Hindlimb muscle (tissue), 1 donor: ENCODE results near the gene BCL7A. TPM values are rescaled to one million over a fixed set of nuclear protein-coding genes. Genes with fewer than 3 reads are reported as not detected.
"Not testable (repeated sequence)": the region's sequence is repeated elsewhere in the genome, so short reads cannot be mapped to it uniquely, and the experiment has no call there.

Source experiments
- DNase-seq: peaks from one replicate; pipeline ENCODE4 v3.0.0-alpha.2; 2013
- polyA plus RNA-seq: library from polyadenylated mRNA; unstranded; fragments of 120-200 nt; gene quantifications from one replicate; pipeline ENCODE4 v1.2.1, GENCODE V29; 2013; ENCODE audit not compliant: insufficient read length

BCL7A gene
- polyA plus RNA-seq, 1 donor = 21.2 TPM

GRCh38 chr12:122056406-122056805 lies 34.7 kb downstream of the BCL7A start:
- DNase-seq = not testable (repeated sequence)

DNA sequence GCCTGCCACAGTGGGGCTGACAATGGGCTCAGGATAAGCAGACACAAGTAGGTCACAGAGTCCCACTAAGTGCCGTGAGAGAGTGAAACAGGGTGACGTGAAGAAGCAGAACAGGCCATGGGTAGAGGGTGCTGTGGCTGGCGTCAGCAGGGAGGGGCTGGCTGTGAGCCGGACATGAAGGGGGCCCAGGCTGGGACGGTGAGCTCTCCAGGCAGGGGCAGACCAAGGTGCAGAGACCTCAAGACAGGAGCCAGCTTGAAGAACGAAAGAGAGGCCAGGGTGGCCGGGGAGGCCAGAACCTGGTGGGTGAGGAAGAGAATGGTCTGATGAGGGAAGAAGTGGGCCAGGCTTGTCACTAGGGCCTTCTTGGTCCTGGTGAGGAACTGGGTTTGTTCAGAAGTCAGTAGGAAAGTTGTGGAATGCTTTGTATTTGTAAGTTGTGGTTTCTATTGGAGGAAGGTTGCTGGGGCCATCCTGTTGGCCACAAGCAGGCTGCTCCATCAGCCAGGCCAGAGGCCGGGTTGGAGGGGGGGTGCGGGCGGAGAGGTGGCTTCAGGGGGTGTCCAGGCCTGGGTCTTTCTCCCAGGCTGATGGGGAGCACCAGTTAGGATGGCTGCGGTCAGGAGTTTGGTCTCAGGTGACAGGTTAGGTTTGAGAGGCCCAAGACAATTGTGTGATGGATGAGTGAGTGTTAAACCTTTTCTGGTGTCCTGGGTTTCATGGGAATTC lies 35.5 kb downstream of the BCL7A start:
- DNase-seq = no peak

DNA sequence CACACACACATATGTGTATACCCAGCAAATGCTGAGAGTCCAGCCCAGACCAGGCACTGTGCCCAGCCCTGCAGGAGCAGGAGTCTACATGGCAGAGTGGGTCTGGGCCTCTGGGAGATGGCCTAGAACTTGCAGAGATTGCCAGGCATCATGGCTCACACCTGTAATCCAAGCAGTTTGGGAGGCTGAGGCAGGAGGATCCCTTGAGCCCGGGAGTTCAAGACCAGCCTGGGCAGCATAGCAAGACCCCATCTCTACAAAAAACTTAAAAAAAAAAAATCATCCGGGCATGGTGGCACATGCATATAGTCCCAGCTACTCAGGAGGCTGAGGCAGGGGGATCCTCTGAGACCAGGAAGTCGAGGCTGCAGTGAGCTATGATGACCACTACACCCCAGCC lies 36.1 kb downstream of the BCL7A start:
- DNase-seq = no peak

- DNase-seq = no peak
Observed at GRCh38 chr12:122058549-122059149, 37.0 kb downstream of the BCL7A start.

DNA sequence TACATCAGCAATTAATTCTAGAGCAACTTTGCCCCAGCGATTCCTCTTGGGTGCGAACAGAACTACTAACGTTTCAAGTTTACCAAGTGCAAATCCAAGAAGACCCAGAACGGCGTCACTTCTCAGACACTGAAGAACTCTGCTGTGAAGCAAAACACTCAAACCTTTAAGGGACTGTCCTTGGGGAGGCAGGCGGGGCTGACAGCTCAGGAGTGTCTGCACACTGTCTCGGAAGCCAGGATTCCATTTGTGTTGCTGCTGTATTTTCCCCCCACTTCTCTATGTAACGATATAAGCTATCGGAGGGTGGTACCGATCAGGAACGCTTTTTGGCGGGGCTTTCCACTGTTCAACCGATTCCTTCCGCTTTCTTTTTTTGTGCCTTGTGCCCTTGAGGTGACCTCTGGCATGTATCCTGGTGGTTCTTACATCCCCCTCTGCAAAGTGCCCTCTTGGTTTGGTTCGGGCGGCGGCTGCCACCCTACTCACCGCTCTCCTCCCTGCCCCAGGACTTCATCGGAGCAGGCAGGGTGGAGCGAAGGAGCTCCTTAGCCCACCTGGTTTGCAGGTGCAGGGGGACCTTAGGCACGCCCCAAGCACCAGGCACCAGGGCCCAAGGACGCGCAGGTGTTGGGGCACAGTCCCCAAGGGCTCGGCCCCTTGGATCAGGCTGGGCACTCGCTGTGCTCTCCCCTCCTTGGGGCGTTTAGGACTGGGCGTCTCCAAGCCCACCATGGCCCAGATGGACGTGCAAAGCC lies 37.7 kb downstream of the BCL7A start:
- no peak for DNase-seq

GRCh38 chr12:122060081-122060501 lies 38.4 kb downstream of the BCL7A start:
- no peak for DNase-seq

DNA sequence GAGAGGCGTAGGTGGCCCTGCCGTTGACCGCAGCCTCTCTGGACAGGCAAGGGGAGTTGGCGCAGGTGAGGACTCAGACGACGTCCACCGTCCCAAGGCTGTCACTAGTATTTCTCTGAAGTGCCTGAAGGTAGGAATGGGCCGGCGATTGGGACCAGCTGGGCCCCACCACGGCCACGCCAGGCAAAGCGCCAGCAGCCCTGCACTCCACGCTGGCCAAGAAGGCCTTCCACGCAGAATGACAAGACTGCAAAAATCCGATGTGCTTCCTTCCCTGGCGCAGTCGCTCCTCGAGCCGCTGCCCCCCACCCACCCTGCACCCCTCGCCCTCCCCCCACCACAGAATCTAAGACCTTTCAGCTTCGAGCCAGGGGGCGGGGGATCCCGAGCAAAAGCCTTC lies 39.6 kb downstream of the BCL7A start:
- no peak for DNase-seq

DNA sequence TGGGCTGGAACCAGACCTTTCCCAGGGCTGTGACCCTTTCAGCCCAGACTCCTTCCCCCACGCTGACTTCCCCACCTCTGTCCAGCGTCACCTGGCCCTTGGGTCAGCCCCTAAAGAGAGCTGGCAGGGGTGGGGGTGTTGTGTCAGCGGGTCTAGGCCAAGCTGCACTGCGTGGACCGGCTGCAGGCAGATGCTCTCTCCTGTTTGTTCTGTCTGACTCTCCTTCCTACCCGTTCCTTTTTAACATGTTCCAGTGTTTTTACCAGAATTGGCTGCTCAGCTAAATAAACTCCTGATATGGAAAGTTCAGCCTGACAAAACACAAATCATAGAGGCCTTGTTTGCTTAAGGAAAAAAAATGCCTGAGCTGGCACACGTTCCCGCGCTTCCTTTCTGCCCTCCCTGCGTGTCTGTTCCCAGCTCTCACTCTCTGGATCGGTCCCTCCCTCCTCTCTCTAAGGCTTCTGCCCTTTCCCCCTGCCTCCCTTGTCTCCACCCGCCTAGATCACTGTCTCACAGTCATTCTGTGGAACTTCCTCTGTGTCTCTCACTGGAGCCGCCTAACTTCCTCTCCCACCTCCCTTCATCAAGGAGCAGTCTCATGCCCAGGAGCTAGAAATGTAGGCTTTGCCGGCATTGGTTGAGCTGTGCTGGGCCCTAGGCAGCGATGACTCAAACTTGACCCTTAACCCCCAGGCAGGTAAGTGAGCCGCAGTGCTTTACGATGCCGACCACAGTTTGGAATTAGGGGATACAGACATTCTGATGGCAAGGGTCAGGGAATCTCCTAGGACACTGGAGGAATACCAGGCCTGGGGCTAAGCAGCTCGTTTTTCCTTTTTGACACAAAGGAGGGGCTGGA lies 41.4 kb downstream of the BCL7A start:
- DNase-seq = no peak

DNA sequence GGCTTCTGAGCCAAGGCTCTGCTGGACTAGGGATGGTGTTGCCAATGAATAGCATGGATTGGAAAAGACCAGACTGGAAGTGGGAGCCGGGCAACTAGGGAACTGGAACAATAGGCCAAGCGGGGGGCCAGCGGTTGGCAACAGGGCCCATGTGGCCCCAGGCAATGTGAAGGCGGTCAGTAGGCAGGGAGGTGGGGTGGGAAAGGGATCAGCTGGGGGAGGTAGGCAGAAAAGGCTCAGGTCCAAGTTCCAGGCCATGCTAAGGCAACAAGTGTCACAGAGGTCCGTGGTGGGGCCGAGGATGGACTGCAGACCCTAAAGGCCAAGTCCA lies 42.0 kb downstream of the BCL7A start:
- DNase-seq = no peak

DNA sequence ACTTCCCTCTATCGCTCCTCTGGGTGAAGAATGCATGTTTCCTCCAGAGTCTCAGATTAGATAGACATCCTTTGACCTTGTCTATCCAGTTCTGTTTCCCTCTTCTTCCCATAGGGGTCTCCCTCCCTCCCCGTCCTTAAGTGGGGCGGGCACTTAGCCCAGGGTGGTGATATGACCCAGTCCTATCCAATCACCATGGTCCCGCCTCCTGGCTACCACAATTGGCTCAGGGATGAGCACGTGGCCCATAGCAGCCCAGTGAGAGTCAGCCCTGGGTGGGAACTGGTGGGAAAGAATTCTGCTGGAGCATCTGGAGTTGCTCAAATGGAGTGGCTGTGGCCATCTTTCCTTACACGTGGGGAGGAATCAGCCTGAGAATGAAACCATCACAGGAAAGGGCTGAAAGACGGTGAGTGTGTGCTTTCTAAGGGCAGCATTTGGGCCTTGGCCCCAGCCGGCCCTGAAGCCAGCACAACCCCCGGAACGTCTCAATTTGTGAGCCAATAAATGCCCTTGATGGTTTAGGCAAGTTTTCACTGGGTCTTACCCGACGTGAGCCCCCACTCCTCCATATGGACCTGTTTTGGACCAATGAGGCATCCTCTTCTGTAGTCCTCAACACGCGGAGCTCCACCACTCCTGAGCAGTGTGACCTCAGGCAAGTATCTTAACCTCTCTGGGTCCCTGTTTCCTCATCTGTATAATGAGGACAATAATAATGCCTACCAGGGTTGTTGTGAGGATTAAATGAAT lies 42.5 kb downstream of the BCL7A start:
- peak; percentile 69 for DNase-seq

- DNase-seq = no peak
Observed at GRCh38 chr12:122064780-122065588, 43.3 kb downstream of the BCL7A start.

- DNase-seq = no peak
Observed at GRCh38 chr12:122067548-122067947, 45.9 kb downstream of the BCL7A start.

- no peak for DNase-seq
Observed at GRCh38 chr12:122067966-122068365, 46.3 kb downstream of the BCL7A start.

DNA sequence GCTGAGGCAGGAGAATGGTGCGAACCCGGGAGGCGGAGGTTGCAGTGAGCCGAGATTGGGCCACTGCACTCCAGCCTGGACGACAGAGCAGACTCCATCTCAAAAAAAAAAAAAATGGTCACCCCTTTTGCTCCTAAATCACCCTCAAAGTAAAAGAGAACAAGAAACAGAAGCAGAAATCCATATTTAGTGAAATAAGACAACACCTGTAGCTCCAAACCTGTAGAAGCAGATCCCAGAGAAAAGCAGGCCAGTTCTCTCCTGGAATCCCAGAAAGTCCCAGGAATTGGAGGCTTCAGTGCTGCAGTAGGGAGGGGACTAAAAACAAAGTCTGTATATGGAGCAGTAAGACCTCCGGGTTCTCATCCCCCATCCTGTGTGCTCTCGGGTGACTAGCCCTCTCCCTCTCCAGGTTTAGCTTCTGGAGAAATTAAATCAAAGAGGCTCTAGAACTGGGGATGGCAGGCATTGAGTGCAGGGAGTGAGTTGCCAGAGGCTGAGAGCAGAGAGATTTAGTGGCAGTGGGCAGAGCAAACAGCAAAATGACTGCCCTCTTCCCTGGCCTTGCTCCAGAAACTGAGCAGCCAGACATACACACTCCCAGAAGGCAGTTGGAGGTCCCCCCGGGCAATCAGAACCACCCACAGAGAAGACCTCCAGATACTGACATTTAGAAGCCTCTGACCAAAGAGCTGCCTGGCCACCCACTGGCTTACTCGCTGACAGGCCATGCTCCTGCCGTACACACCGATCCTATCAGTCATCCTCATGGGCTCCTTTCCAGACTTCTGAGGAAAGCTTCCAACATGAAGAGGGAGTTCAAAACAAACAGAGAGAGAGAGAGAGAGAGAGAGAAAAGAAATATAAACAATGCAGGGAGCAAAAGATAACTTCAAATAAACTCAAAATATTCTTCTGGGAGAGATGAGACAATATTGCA lies 50.6 kb downstream of the BCL7A start:
- DNase-seq = no peak

- DNase-seq = no peak
Observed at GRCh38 chr12:122073815-122074214, 52.1 kb downstream of the BCL7A start.

GRCh38 chr12:122076743-122077495 lies 55.2 kb downstream of the BCL7A start:
- DNase-seq = no peak

GRCh38 chr12:122078141-122079032 lies 56.7 kb downstream of the BCL7A start, which contains the start of gene MLXIP:
Gene MLXIP (plus strand): TSS chr12:122078756. CDS start chr12:122078854, 98 bp downstream.
- DNase-seq = peak; percentile 96

DNA sequence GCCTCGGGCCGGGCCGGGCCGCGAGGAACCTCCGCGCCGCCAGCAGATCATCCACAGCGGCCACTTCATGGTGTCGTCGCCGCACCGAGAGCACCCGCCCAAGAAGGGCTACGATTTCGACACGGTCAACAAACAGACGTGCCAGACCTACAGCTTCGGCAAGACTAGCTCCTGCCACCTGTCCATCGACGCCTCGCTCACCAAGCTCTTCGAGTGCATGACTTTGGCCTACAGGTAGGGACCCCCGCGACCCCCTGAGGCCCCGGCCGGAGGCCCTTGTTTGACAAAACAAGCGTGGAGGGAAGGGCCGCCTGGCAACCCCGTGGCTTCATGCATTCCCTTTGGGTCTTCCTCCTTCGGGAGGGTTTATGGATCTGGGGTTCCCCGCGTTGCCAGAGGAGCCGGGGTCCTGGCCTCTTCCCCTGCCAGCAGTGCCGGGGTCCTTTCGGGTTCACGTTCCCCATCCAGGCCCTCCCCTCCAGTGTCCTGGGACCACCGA lies 57.4 kb downstream of the BCL7A start:
- DNase-seq = no peak
